ENCODE data around the gene INCENP. TPM values are rescaled to one million over a fixed set of nuclear protein-coding genes. Genes with fewer than 3 reads are reported as not detected.
A peak's percentile ranks its signal among the peaks of the same experiment; 100 is the strongest.

INCENP gene
- total RNA-seq, 3 donors from 2014 or later (not counting 1 experiment from before 2014, with no cell fraction given) = 24.4 to 47.6 (median 27.3) TPM

GRCh38 chr11:62171261-62171723 lies 47.5 kb downstream of the INCENP start:
- Mint-ChIP-seq H3K36me3 (no peaks in the 10 kb centered on the region), H3K9me3 (no peaks in the 10 kb centered on the region), H3K4me1 (peaks cover 4 to 5% of the 10 kb centered on the region in 2 donors), H3K27me3 (ENCODE audit: low read depth in 2 of 2) (peaks cover 23 to 47% of the 10 kb centered on the region in 2 donors), H3K4me3 (no peak overlapping the region), H3K27ac (no peak overlapping the region)
- peaks cover 2% of the 10 kb centered on the region for H3K27me3 ChIP-seq (ENCODE audit: control insufficient read depth, insufficient read depth, low read length)
- H3K4me3 ChIP-seq (ENCODE audit: low read length) = no peak overlapping the region
- DNase-seq (peak; percentile 41 to 85), ATAC-seq (peak; percentile 61 to 83 (median 71))
- no peaks in the 10 kb centered on the region for H3K9me3 ChIP-seq (ENCODE audit: control insufficient read depth, insufficient read depth, low read length)
- intact Hi-C loops (cut with micrococcal nuclease) = loop anchor here (5.0 kb wide), 2 partner anchors 141 to 206 kb away; no protein-coding TSS in a partner anchor
- WGBS (ENCODE audit: insufficient coverage) = 8% methylated on average over 14 of the region's 14 CpGs
- TF ChIP-seq CTCF (IDR thresholded peaks at IDR 0.05) = peak; percentile 53
- no peak overlapping the region for H3K27ac ChIP-seq (ENCODE audit: low read length)
- H3K4me1 ChIP-seq (ENCODE audit: control insufficient read depth, insufficient read depth, low read length) = no peaks in the 10 kb centered on the region
- no peaks in the 10 kb centered on the region for H3K36me3 ChIP-seq (ENCODE audit: control insufficient read depth, insufficient read depth, low read length)

GRCh38 chr11:62172294-62172693 lies 48.5 kb downstream of the INCENP start:
- 74% methylated on average over 7 of the region's 7 CpGs for WGBS (ENCODE audit: insufficient coverage)

GRCh38 chr11:62176766-62177165 lies 53.0 kb downstream of the INCENP start:
- peaks cover 2% of the 10 kb centered on the region for H3K27me3 ChIP-seq (ENCODE audit: control insufficient read depth, insufficient read depth, low read length)
- WGBS (ENCODE audit: insufficient coverage) = 92% methylated on average over 3 of the region's 3 CpGs
- no peaks in the 10 kb centered on the region for H3K4me1 ChIP-seq (ENCODE audit: control insufficient read depth, insufficient read depth, low read length)
- Mint-ChIP-seq H3K4me1 (no peaks in the 10 kb centered on the region), H3K36me3 (no peaks in the 10 kb centered on the region), H3K27me3 (ENCODE audit: low read depth in 2 of 2) (peaks cover 12 to 21% of the 10 kb centered on the region in 2 donors), H3K4me3 (no peak overlapping the region), H3K9me3 (no peaks in the 10 kb centered on the region), H3K27ac (no peak overlapping the region)
- intact Hi-C loops (cut with micrococcal nuclease) = no loop called here
- no peak overlapping the region for H3K27ac ChIP-seq (ENCODE audit: low read length)
- TF ChIP-seq CTCF (IDR thresholded peaks at IDR 0.05) = no peak
- no peaks in the 10 kb centered on the region for H3K36me3 ChIP-seq (ENCODE audit: control insufficient read depth, insufficient read depth, low read length)
- DNase-seq (no peak), ATAC-seq (no peak)
- H3K9me3 ChIP-seq (ENCODE audit: control insufficient read depth, insufficient read depth, low read length) = no peaks in the 10 kb centered on the region
- H3K4me3 ChIP-seq (ENCODE audit: low read length) = no peak overlapping the region

More at GRCh38 chr11:62172294-62172693, 48.5 kb downstream of the INCENP start:
- Histone ChIP-seq H3K9me3 (ENCODE audit: control insufficient read depth, insufficient read depth, low read length) (no peaks in the 10 kb centered on the region), H3K27me3 (ENCODE audit: control insufficient read depth, insufficient read depth, low read length) (peaks cover 2% of the 10 kb centered on the region), H3K4me3 (ENCODE audit: low read length) (no peak overlapping the region), H3K4me1 (ENCODE audit: control insufficient read depth, insufficient read depth, low read length) (no peaks in the 10 kb centered on the region), H3K36me3 (ENCODE audit: control insufficient read depth, insufficient read depth, low read length) (no peaks in the 10 kb centered on the region), H3K27ac (ENCODE audit: low read length) (no peak overlapping the region)
- Mint-ChIP-seq H3K4me3 (no peak overlapping the region), H3K36me3 (no peaks in the 10 kb centered on the region), H3K27me3 (ENCODE audit: low read depth in 2 of 2) (peaks cover 23 to 47% of the 10 kb centered on the region in 2 donors), H3K9me3 (no peaks in the 10 kb centered on the region), H3K4me1 (peaks cover 4 to 5% of the 10 kb centered on the region in 2 donors), H3K27ac (no peak overlapping the region)
- TF ChIP-seq CTCF (IDR thresholded peaks at IDR 0.05) = no peak
- DNase-seq (no peak), ATAC-seq (no peak)
- intact Hi-C loops (cut with micrococcal nuclease) = loop anchor here (5.0 kb wide), 2 partner anchors 140 to 205 kb away; no protein-coding TSS in a partner anchor

- peaks cover 2% of the 10 kb centered on the region for H3K27me3 ChIP-seq (ENCODE audit: control insufficient read depth, insufficient read depth, low read length)
- H3K4me1 Mint-ChIP-seq = no peaks in the 10 kb centered on the region
- ATAC-seq (no peak), DNase-seq (no peak)
- TF ChIP-seq CTCF (IDR thresholded peaks at IDR 0.05) = no peak
- H3K27me3 Mint-ChIP-seq (ENCODE audit: low read depth in 2 of 2) = peaks cover 7 to 18% of the 10 kb centered on the region in 2 donors
- no peaks in the 10 kb centered on the region for H3K9me3 ChIP-seq (ENCODE audit: control insufficient read depth, insufficient read depth, low read length)
- WGBS (ENCODE audit: insufficient coverage) = 89% methylated on average over 5 of the region's 5 CpGs
- H3K4me1 ChIP-seq (ENCODE audit: control insufficient read depth, insufficient read depth, low read length) = no peaks in the 10 kb centered on the region
- no peaks in the 10 kb centered on the region for H3K9me3 Mint-ChIP-seq
- no peak overlapping the region for H3K4me3 Mint-ChIP-seq
- H3K36me3 ChIP-seq (ENCODE audit: control insufficient read depth, insufficient read depth, low read length) = no peaks in the 10 kb centered on the region
- H3K27ac Mint-ChIP-seq = no peak overlapping the region
- intact Hi-C loops (cut with micrococcal nuclease) = no loop called here
- no peak overlapping the region for H3K27ac ChIP-seq (ENCODE audit: low read length)
- H3K4me3 ChIP-seq (ENCODE audit: low read length) = no peak overlapping the region
- no peaks in the 10 kb centered on the region for H3K36me3 Mint-ChIP-seq
These were observed 56.2 kb downstream of the INCENP start for GRCh38 chr11:62179995-62180394.

Data from natural killer cell (primary cell).